Measurements from ENCODE around the gene ARHGAP15.
A peak's percentile ranks its signal among the peaks of the same experiment; 100 is the strongest.

The ARHGAP15 gene

DNA sequence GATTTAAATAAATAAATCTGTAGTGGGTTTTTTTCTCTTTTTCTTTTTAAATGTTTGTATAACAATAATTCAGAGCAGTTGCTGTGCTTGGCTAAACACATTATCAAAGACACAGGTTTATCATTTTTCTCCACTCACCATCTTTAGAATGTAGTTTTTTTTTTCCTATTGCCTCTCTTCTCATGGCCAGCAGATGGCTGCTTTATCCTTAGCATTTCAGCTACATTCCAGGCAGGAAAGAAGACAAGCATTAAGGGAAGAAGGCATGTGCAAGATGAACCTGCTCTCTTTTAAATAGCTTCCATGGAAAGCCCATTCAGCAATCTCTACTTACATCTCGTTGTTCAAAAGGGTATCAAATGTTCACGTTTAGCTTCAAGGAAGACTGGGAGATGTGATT lies 42.6 kb downstream of the ARHGAP15 start:
- DNase-seq (ENCODE audit: low read depth) = peak; percentile 1

DNA sequence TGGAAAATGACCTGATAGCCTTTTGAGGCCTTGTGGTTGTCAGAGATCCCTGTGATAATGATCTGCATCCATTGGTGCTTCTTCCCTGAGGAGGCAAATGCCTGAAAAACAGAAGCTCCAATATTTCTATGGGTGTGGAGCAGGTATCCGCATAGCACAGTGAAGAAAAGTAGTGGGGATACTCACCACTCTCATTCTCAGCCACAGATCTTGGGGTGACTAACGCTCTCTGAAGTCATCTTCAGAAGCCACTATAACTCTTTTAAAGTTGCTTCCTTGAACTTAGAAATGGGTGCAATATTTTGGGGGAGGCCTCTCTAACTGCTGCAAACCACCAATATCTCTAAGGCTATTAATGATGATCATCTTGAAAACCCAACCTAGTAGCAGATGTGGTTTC lies 46.2 kb downstream of the ARHGAP15 start:
- no peak for DNase-seq (ENCODE audit: low read depth)

DNA sequence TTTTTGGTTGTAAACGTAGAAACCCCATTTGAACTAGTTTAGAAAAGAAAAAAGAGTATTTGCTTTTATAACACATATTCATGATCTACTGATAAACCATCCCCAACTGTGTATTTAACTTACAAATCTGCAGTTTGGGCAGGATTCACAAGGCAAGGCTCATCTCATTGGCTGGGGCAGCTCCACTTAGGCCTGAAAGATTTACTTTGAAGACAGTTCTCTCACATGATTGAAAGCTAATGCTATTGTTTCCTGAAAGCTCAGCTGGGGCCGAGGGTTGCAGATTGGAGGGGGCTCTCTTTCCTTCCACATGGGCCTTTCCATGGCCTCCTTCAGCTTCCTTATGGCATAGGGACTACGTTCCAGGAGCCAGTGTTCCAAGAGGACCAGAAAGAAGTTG lies 47.4 kb downstream of the ARHGAP15 start:
- DNase-seq (ENCODE audit: low read depth) = no peak

DNA sequence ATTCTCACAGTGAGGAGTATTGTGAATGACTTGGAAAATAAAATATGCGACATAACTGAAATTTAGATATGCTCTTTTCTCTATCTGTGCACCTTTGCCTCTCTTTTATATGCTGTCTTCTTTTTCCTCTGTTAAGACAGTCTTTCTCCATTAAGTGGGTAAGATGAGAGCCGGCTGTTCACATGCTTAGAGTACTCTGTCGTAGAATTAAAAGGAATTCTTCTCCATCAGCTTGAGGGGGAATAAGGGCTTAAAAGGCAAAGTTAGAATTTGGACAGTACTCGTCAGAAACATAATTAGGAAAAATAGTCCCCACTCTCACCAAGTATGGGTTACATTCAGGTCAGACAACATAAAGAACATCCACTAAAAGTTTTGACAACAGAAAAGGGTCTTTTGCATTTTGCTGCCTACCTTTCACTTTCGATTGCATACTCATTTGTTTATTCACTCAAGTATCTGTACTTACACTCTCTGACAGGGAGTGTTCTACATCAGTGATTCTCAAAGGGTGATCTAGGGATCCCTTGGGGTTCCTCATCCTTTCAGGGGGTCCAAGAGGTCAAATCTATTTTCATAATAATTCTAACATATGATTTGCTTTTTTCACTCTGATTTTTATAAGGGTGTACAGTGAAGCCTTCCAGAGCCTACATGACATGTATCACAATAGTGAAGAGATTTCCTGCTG lies 48.0 kb downstream of the ARHGAP15 start:
- DNase-seq (ENCODE audit: low read depth) = no peak

DNA sequence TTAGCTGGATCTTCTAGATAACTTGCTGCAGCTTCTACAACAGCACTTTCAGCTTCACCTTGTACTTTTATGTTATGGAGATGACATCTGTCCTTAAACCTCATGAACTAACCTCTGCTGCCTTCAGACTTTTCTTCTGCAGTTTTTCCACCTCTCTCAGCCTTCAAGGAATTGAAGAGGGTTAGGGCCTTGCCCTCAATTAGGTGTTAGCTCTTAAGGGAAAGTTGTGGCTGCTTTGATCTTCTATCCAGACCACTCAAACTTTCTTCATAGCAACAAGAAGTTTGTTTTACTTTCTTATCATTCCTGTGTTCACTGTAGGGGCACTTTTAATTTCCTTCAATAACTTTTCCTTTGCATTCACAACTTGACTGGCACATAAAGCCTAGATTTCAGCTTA lies 52.3 kb downstream of the ARHGAP15 start:
- DNase-seq (ENCODE audit: low read depth) = no peak

DNA sequence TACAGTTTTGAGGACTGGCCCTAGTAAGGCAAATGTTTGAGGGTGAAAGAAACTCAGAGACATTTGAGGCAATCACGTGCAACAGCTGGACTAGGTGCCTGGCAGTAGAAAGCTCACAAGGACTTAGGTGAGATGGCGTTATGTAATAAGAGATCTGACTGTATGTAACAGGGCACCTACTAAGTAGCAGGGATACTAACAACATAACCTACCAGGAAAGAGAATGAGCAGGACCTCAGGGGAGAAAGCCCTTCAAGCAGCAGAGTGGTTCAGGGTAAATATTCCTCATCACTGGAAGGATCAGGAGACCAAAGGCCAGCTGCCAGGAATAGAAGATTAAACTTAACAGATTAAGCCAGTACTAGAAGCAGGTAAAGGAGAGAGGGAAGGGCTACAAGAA lies 53.4 kb downstream of the ARHGAP15 start:
- DNase-seq (ENCODE audit: low read depth) = no peak

DNA sequence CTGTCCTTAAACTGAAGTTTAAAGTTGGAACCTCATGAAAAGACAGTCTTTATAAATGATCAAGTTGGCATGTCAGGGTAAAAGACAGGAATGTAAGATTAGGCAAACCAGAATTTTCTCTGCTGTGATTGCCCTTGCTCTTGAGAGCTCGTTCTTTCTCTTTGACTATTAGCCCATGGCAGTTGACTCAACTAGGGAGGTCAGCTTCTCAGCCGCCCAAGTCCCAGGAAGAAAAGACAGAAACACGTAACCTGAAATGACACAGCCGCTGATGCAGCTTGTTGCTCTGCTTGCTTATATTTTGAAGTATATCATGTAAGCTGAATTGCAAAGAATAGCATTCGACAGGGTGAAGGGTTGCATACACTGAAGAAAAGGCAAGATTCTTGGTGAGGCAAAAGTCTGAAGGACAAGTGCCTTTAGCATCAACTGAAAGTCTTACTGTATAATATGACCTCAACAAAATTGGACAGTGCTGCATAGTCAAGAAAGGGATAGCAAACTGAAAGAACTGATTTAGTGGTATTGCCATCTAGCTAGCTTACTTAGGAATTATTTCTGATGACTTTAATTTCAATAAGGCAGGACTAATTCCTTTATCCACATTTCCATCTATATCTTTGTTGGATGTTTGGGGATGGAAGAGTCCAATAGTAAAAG lies 54.7 kb downstream of the ARHGAP15 start:
- DNase-seq (ENCODE audit: low read depth) = no peak

DNA sequence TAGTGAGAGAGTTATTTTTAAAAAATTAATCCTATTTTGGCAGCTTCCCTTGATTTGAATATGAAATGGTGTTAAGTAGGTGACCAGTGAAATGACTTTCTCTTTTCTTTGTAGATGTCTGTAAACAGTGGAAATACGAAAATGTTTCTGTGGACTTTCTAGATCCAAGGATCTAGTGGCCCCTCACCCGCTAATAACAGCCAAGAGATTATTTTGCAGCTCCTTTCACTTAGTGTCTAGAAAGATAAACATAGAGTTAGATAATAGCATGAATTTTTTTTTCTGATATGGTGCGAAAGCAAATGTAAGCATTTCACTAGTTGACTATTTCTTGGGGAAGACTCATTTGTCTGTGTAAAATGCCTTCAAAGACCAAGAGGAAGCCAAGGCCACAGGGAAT lies 57.7 kb downstream of the ARHGAP15 start:
- DNase-seq (ENCODE audit: low read depth) = no peak

DNA sequence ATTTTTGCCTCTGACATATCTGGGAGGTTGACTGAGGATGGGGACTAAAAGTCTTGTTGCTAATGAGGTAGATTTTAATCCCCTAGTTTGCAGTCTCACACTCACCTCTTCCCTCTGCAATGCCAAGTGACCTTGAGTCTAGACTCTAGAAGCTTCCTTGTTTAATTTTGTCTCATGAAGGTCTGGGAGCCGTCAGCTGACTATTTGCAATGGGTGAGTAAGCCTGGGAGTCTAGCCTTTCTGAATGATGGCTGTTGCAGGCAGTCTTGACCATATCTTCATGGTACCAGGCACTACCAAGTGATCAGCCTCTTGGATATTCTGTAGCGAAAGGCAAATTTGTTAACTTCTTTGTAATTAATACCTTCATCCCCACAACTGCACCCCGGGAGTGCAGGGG lies 61.2 kb downstream of the ARHGAP15 start:
- DNase-seq (ENCODE audit: low read depth) = no peak

DNA sequence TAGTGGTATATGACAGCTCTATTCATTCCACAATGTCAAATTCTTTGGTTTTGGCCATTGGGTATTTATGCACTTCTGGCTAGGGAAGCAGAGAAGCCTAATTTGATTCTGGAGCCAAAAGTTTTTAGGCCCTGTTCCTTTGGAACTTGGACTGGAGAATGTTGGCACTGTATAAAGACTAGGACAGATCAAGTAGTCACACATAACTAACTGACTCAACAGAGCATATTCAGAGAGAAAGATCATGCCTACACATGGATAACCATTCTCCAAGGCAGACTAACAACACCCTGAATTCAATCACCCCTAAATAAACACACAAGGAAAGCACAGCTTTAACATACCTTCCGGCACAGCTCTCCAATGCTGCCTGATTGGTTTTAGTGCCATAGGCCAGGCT lies 62.9 kb downstream of the ARHGAP15 start:
- no peak for DNase-seq (ENCODE audit: low read depth)

DNA sequence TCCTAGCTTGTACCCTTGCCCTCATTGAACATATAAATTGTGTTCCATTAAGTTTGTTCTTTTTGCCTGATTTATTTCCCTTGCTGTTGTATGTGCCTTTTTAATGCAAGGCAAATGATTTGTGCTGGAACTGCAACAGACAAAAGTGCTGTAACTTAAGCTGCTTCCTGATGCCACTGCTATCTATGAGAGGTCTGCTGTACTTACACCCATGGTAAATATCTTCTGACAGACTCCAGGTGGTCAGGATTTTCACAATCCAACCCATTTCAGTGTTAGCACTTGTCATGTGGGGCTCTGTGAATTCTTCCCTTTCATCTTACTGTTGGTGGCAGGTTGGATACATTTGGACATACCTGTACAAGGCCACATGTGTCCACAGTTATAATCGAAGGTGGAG lies 63.5 kb downstream of the ARHGAP15 start:
- DNase-seq (ENCODE audit: low read depth) = no peak

DNA sequence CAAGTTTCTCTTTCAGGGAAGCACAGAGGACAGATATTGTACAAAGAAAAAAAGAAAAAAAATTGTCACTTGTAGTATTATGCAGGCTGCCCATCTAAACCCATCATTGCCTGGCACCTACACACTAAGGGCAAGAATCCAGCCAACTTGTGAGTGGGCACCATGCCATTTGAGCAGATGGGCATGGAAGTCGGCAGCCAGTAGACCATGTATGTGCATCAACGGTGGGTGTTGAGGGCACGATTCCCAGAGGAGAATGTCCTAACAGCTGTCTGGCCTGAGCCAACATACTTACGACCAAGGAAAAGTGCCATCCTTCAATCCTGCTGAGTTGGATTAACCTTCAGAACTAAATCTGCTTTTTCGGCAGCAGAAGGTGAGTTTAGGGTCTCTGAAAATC lies 63.9 kb downstream of the ARHGAP15 start:
- no peak for DNase-seq (ENCODE audit: low read depth)

DNA sequence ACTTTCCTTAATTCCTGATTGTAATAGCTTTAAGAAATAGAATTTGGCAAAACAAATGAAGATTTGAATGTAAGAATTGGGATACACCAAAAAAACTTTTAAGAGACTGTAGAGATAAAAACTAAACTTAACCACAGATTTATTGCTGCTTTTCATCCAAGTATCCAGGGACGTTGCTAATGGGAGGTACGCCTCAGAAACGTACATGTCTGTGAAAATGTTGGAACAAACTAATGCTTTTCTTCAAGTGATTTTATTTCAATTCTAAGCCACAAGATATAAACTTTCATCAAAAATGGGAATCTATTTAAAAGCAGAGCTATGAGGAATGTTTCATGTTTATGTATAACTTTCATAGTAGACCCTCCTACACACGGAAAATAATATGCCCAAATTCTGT lies 66.3 kb downstream of the ARHGAP15 start:
- DNase-seq (ENCODE audit: low read depth) = no peak

DNA sequence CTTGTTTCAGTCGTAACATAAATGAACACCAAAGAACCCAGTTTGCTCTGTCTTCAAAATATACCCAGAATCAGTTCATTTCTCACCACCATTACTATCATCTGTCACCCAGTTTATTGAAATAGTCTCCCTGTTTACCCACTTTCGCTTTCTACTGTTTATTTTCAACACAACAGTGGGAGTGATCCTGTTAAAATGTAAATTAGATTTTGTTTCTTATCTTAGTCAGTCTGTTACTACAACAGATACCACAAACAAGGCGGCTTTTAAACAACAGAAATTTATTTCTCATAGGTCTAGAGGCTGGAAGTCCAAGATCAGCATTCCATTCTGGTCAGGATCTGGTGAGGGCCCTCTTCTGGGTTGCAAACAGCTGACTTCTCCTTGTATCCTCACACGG lies 74.8 kb downstream of the ARHGAP15 start:
- DNase-seq (ENCODE audit: low read depth) = no peak

DNA sequence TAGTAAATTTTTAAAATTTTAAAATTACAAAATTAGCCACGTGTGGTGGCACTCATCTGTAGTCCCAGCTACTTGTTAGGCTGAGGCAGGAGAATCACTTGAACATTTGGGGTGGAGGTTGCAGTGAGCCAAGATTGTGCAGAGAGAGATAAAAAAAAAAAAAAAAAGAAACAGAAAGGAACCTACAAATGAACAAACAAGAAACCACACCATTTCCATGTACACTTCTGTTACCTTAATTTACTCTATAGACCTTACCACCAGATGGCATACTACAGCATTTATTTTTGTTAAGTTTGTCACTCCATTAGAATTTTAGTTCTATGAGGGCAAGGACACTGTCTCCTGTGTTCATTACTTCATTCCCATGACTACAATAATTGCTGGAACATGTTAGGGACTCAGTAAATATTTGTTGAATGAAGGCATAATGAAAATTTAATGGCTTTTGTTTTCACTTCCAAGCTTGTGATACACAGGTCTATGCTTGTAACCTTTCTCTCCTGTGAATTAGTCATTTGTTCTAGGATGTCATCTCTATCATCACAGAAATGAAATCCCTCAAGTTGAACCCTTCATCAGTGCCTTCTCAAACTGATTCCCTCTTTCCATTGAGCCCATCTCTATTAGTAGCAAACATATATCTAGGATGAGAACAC lies 76.0 kb downstream of the ARHGAP15 start:
- DNase-seq (ENCODE audit: low read depth) = peak; percentile 5

DNA sequence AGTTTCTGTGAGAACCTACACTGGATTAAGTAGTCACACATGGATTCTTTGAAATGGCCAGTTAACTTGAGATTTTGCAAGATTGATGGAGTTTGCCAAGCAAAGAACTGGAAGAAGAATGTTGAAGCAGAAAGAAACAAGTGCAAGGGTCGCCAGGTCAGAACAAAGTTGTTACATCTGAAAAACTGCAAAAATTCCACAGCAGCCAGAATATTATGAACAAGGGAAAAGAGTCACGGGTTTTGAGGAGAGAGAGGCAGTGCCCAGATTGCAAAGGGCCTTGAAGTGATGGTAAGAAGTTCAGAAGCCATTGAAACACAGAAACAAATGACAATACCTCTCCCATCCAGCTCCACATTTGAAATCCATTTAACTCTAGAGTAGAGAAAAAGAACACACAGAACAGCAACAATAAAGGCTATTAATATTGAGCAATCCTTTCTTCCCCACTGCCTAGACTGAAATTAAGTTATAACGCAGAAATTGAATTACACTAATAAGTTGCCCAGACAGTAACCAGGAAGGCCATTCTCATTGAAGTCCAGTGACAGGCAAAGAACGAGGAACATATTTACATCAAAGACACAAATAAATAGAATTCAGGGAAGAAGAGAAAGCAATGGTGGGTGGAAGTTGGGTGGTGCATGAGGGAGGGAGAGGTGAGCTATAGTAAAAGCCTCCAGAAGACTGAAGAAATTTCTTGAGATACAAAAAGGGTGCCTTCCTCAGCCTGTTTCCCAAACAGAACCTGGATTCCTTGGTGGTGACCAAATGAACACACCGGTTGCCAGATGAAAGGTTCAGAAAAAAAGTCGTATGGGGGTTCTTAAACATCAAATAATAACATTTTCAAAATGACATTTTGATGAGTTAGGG lies 80.6 kb downstream of the ARHGAP15 start:
- no peak for DNase-seq (ENCODE audit: low read depth)

DNA sequence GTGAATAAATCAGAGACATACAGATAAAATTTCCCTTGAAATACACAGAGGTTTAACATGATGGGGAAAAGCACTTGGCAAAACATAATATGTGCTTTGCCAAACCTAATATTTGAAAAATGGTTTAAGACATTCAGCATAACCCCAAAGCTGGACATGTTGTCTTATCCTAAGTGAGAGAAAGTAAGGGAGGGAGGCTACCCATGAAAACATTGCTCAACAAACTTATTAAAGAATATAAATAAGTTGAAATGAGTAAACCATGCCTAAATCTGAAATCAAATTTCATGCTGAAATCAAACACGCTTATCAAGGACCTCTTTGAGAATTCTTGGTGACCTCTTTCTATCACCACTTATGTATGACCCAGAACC lies 81.2 kb downstream of the ARHGAP15 start:
- no peak for DNase-seq (ENCODE audit: low read depth)

DNA sequence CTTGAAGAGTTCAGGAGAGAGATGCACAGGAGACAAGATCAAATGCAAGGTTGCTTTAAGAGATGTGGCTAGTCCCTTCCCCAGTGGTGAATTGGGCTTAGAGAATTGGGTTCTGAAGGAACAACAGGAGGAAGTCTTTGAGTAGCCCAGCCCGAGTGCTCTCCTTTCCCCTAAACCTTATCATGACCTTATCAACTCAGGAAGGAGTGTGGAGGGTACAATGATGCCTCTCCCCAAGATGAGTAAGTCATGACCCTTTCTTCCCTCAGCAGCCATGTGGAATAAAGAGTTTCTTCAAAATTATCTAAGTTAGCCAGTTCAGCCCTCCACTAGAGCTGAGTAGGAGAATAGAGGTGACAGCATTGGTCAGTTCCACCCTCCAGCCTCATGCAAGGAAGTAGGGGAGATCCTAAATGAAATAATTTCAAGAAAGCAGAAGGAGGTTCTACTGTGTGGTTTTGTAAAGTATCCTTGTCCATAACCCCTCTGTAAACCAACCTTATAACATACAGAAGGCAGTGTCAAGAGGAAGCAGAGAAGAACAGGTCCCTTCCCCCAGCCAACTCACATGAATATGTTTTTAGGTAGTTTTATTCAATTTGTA lies 88.4 kb downstream of the ARHGAP15 start:
- DNase-seq (ENCODE audit: low read depth) = no peak

DNA sequence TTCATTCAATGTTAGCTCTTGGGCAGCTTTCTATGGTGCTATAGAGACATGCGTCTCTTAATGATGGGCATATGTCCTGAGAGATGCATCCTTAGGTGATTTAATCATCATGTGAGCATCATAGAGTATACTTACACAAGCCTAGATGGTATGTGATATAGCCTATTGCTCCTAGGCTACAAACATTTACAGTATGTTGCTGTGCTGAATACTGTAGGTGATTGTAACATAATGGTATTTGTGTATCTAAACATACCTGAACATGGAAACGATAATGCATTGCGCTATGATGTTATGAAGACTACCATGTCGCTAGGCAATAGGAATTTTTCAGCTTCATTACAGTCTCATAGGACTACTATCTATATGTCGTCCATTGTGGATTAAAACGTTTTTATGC lies 89.4 kb downstream of the ARHGAP15 start:
- no peak for DNase-seq (ENCODE audit: low read depth)

DNA sequence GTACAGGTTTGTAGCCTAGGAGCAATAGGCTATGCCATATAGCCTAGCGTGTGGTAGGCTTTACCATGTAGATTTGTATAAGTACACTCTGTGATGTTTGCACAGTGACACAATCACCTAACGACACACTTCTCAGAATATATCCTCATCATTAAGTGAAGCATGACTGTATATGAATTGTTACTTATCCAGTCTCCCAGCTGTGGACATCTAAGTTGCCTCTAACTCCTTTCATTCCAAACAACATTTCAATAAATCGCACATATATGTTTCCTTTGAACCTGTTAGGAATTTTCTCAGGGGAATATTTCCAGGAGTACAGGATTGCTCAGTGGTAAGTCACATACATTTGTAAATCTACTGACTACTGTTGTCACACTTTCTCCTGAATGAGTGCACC lies 90.0 kb downstream of the ARHGAP15 start:
- DNase-seq (ENCODE audit: low read depth) = no peak

DNA sequence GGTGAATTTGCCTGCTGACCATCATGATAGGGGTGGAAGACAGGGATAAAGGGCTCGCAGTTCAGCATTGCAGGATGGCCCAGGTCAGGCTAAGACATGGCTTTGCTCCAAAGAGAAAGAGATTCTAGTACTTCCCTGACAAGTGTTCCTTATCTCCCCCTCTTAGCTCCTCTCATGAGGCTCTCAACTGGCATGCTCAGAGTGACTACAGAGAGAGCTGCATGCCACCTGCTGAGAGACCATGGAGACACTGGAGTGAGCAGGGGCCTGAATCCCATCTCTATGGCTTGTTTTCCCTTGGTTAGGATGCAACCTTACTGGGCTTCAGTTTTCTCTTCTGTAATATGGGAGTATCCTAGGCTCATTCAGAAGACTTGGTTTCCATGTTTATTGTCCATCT lies 94.3 kb downstream of the ARHGAP15 start:
- DNase-seq (ENCODE audit: low read depth) = no peak

DNA sequence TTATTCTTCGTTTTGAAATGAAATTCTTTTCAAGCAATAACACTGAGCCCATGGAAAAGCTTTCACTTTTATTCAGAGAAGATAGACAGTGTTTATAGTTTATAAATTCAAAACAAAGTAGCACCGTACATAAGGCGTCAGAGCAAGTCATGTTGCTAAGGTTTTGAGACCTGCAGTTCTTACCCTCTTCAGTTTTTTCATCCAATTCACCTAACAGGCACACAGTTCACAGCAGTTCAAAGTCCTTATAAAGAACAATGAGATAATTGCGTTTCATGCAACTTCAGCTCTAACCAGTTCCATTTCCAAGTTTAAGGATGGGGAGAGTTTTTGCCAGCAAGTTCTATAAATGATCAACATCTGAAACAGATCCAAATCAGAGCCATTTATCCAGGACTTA lies 96.7 kb downstream of the ARHGAP15 start:
- DNase-seq (ENCODE audit: low read depth) = no peak

Measured in iris pigment epithelial cell (primary cell).